GM21515 (cell line): Measurements from ENCODE around the gene MAP2.

Experiments used
- ATAC-seq: cut with Tn5 transposase; IDR thresholded peaks from one replicate; pipeline ENCODE4 v1.9.1; 2021; ENCODE audit not compliant: unreplicated experiment

MAP2 gene, protein sequence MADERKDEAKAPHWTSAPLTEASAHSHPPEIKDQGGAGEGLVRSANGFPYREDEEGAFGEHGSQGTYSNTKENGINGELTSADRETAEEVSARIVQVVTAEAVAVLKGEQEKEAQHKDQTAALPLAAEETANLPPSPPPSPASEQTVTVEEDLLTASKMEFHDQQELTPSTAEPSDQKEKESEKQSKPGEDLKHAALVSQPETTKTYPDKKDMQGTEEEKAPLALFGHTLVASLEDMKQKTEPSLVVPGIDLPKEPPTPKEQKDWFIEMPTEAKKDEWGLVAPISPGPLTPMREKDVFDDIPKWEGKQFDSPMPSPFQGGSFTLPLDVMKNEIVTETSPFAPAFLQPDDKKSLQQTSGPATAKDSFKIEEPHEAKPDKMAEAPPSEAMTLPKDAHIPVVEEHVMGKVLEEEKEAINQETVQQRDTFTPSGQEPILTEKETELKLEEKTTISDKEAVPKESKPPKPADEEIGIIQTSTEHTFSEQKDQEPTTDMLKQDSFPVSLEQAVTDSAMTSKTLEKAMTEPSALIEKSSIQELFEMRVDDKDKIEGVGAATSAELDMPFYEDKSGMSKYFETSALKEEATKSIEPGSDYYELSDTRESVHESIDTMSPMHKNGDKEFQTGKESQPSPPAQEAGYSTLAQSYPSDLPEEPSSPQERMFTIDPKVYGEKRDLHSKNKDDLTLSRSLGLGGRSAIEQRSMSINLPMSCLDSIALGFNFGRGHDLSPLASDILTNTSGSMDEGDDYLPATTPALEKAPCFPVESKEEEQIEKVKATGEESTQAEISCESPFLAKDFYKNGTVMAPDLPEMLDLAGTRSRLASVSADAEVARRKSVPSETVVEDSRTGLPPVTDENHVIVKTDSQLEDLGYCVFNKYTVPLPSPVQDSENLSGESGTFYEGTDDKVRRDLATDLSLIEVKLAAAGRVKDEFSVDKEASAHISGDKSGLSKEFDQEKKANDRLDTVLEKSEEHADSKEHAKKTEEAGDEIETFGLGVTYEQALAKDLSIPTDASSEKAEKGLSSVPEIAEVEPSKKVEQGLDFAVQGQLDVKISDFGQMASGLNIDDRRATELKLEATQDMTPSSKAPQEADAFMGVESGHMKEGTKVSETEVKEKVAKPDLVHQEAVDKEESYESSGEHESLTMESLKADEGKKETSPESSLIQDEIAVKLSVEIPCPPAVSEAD (N-terminal part only)

DNA sequence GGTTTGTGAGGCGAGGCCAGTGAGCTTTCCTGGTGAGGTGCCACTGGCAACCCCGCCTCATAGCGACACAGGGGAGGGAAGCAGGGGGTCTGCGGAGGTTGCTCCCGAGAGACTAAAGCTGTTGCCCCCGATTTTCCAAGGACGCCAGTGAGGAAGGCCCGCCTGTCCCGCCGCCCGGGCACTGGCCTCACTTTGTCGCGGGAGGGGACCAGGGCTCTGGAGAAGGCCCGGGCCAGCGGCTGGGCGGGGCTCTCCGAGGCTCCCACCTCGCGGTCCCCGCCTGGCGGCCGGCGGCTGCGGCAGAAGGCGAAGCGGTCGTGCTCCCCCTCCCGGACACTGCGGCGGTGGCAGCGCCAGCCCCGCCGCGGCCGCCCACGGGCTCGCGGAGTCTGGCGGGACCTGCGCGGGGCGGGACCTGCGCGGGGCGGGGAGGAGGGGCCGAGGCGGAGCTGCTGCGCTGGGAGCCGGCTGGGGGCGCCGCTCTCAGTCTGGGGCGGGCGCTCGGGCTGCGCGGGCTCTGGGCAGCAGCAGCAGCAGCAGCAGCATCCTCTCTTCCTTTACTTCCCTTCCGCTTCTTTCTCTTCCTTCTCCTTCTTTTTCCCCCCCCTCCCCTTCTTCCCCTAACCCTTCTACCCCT, at the start of gene MAP2:
TSS of gene MAP2 (plus strand) at position 486 of the 637 bp plus-strand sequence. CDS start 229,124 bp downstream, outside the sequence.
- ATAC-seq: peak; percentile 98

DNA sequence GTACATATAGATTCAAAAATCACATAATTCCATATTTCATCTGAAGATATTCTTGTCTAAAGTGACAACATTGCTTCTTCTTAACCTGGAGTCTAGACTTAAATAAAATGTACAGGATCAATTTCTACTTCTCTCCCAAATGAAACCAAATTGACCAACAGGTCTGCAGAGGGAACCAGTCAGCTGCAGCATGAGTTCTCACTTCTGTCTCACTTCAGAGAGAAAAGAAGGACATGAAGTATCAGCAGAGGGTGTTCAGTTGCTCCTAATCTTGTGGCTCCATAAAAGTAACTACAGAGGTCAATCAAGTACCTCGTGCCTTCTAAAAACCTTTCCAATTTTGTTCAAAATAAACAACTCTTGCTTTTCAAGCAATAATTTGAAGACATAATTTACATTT, 47.2 kb upstream of the MAP2 start:
- ATAC-seq: no peak

DNA sequence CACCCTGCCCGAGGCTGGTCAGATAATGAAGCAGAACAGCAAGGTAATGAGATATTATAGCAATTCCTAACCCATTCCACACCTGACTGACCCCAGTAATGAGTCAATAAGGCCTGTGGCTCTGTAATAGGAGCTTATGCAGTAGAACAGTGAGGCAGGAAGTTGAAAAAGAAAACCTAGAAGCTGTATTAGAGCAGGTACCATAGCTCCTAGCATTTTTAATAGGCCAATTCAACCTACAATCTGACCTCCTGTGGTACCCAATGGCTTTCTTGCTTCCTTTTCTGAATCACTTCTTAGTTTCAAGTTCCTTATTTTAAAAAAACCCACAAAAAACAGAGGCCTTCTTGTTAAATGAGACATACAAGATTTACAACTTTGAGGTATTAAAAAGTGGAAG, 43.6 kb upstream of the MAP2 start:
- ATAC-seq: peak; percentile 100

DNA sequence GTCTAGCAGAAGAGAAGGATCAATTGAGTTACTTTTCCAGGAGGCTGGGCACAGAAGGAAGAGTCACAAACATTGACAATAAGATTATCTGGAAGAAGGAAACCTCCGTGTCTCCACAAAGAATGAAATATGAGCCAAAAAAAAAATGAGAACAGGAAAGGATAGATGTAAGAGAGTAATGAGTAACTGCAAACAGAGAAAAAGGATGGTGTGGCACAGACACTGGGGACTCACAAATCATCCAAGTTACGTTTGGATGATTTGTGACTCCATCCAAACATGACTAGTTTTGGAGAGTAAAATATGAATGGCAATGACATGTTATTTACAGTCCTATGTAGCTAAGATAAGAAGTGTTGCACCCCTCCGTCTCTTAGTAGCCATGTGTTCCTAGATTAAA, 42.8 kb upstream of the MAP2 start:
- no peak for ATAC-seq

DNA sequence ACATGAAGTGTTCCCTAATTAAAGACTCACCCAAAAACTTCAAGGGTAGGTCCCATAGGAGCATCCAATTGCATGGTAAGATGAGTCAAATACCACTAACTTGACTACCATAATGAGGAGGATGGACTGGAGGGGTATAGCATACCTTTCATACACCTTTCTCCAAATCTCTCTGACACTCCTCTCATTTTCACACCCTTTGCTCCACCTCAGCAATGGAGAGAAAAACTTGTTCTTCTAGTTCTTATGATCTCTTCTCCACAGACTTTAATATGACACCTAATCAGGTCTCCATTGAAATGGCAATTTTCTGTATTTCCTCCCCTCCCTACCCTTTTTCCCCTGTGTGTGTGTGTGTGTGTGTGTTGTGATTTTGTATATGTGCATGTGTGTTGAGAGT, 41.1 kb upstream of the MAP2 start:
- no peak for ATAC-seq

DNA sequence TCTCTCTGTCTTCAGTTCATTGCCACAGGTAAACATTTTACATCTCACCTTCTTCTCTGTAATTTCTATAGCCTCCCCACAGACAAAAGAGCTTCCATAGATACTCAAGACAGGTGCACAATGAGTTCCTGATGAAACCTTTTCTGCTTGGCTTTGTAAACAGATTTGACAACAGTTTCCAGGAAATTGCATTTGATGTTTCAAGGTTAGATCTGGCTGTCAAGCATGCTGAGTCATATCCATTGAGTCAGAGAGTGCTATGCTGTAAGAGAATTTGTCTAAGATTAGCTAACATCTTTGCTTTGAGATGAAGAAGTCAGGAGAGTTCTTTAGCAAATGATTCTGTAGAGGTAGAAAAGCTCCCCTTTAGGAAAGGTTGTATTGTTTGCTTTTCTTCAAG, 40.6 kb upstream of the MAP2 start:
- no peak for ATAC-seq

DNA sequence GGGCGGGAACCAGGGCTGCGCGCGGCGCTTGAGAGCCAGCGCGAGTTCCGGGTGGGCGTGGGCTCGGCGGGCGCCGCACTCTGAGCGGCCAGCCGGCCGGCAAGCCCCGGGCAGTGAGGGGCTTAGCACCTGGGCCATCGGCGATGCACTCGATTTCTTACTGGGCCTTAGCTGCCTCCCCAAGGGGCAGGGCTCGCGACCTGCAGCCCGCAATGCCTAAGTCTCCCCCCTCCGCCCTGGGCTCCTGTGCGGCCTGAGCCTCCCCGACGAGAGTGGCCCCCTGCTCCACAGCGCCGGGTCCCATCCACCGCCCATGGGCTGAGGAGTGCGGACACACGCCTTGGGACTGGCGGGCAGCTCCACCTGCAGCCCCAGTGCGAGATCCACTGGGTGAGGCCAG, 36.5 kb upstream of the MAP2 start:
- no peak for ATAC-seq

DNA sequence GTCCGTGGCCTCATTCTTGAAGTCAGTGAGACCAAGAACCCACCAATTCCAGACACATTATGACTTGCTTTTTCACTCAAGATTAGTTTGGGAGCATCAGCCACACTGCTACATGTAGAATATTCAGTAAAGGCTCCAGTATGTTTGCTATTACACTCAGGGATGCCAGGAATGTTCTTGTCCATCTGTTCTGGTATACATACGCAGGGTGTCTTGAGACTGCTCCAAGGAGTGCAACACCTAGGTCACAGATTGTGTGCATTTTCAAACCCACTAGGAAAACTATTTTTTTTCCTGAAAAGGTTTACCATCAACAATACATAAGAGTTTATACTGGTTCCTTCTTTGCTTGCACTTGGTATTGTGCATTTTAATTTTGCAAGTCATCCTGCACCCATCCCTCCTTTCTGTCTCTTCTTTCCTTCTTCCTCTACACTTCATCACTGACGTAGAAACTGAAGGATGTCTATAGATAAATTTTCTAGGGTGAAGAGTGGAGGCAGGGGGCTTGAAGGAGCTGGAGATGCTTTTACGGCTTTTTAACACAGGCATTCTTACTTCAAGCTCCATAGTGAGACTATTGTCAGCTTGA, 35.3 kb upstream of the MAP2 start:
- no peak for ATAC-seq

DNA sequence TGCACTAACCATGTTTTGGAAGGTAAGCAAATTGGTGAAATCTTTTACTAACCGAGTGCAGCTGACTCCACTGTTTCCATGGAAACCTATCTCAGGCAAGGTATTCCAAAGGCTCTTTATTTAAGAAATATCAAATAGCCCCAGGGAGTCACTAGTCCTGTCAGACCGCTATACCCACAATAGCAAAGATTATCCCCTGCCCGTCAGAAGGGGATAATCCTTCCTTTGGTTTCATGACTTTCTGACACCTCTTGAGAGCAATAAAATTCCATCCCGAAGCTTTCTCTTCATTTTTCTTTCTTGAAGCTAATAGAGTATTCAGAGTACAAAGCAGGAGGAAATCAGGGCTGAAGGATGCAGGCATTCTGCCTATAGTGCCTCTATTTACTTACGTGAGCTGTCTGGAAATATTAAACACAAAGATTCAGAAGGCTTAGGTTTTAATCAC, 34.7 kb upstream of the MAP2 start:
- ATAC-seq: no peak

DNA sequence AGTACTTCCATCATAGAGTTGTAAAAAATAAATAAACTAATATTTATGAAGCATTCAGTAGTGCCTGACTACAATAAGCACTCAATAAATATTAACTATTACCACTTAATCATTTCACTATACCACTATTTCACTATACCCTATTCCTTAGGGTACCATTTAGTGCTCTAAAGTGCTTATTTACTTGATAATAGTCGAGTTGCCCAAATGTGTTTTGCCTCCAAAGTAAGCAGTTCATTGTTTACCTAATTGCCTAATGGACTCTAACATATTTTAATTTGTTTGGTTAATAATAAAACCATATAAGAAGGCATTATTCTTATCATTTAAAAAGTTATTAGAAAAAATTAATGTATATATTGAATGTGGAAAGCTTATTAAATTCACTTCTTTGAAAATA, 33.0 kb upstream of the MAP2 start:
- ATAC-seq: no peak

DNA sequence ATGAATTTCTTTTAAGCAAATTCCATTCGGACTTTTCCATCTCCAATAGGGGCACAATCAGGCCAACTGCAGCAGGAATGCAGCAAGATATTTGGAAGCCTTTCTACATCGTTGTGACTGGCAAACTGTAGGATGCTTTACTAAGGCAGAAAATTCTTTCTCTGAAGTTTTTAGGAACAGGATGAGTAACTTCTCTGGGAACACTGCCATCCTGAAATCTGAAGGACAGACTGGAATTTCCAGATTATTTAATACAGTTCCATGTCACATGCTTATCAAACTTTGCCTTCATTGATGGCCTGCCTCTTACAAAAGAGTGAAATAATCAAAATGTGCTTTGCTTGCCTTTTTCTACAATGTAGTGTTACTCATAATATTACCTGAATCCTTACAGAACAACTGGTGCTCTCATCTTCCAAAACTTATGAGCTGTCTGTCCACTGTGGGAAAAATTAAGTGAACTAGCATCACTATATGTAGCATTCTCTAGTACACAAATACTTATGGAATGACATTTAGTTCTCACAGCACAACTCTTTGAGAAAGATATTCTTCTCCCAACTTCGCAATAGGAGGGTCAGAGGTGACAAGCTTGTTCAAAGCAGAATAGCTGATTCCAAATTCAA, 32.0 kb upstream of the MAP2 start:
- no peak for ATAC-seq

DNA sequence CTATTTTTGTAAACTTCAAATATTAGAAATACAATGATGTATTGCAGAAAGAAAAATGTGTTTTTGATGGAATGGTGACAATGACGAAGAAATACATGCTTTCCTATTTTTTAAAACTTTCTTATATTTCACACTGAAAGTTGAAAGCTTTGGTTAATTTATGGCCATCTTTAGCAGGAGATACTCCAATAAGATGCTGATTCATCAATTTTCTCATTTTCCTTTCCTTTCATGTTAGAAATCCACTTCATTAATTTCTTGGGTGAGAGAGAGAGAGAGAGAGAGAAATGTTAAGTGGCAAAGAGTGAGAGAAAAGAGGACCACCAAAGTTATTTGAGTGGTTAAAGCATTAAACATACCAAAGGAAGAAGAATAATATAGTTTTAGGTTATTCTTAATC, 28.6 kb upstream of the MAP2 start:
- ATAC-seq: no peak

DNA sequence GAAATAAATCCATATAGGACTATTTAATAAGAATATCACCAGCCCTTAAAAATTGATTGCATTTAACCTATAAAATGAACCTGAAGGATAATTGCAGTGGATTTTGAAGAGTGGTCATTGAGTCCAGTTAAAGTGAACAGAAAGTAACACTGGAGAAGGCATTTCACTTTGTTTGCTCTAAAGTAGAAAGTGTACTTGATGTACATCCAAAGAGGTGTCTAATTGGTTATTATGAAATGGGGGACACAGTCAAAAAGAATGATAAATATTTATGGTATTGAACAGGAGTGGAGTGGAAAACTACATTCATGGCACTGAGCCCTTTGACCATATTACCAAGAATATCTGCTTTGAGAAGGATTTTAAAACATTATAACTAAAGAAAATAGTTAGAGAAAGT, 28.2 kb upstream of the MAP2 start:
- no peak for ATAC-seq

DNA sequence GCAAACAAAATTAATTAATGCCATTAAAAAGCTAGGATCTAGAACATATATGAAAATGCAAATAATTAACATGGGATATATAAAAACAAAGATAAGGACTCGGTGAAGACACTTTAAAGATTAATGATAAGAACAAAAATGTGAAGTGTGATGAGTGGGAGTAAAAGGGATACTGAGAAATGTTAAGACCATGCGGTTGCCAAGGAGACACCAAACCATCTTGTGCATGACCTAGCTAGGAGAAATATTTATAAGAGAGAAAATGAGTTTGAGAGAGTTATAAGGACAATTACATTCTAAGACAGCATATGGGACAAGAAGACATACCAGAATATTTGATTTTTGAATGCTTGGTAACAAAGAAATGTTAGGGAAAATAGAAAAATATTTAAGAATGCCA, 25.4 kb upstream of the MAP2 start:
- ATAC-seq: no peak

DNA sequence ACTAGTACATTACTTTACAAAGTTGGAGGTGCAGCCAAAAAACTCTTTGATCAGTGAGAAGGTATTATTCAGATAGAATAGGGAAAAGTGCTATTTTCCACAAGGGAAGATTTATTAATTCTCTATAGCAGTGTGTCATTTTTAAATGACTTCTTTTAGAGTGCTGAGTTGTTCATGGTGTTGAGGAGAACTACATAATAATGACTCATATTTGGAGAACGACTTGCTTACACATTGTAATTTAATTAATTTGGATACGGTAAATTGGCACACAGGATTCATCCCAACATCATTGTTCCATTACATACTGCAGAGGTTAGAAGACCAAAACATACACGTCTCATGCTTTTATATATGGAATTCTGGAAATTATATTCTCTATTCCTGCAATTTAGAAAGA, 22.1 kb upstream of the MAP2 start:
- ATAC-seq: no peak

DNA sequence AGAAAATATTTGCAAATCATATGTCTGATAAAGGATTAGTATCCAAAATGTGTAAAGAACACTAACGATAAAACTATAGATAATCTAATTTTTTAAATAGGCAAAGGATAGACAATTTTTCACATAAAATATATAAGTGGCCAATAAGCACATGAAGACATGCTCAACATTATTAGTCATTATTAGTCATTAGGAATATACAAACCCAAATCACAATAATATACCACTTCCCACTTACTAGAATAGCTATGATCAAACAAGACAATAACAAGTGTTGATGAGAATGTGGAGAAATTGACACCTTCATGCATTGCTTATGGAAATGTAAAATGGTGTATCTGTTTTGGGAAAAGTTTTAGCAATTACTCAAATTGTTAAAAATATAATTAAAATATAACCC, 12.6 kb upstream of the MAP2 start:
- no peak for ATAC-seq

DNA sequence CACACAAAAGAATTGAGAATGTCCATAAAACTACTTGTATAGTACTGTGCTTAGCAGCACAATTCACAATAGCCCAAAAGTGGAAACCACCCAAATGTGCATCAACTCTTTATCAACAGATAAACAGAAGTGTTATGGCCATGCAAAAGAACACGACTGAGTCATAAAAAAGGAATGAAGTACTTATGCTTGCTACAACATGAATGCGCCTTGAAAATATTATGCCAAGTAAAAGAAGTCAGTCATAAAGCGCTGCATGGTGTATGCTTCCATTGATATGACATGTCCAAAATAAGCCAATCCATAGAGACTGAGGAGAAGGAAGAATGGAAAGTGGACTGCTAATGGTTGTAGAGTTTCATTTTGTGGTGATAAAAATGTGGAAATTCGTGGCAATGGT, 12.1 kb upstream of the MAP2 start:
- ATAC-seq: no peak

DNA sequence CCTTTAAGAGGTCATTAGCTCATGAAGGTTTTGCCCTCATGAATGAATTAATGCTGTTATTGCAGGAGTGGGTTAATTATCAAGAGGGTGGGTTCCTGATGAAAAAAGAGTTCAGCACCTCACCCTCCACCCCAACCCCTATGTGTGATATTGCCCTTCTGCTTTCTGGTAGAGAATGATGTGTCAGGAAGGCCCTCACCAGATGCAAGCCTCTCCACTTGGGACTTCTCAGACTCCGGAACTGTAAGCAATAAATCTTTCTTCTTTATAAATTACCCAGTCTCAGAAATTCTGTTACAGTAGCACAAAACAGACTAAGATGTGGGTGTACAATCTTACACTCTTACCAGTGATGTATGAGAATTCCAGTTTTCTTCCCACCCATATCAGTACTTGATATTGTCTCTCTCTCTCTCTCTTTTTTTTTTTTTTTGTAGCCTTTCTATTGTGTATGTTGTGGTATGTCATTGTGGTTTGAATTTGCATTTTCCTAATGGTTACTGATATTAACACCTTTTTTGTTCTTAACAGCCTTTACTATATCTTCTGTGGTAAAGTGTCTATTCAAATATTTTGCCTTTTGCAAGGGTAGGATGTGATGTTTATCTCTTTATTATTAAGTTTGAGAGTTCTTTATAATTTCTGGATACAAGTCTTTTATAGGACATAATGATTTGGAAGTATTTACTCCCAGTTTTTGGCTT, 10.4 kb upstream of the MAP2 start:
- ATAC-seq: no peak

DNA sequence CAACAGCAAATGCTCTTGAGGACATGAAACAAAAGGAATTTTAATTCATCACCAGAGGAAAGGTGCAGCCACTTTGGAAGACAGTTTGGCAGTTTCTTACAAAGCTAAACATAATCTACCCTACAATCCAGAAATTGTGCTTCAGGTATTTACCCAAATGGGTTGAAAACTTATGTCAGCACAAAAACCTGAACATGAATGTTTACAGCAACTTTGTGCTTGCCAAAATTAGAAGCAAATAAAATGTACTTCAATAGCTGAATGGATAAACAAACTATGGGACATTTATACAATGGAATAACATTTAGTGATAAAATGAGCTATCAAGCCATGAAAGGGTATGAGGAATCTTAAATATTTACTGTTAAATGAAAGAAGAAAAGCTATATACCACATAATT, 6.9 kb upstream of the MAP2 start:
- ATAC-seq: no peak
